NB4 (cell line): Measurements from ENCODE around the gene TRIM39.

Experiments
- DNase-seq: peaks from one replicate; pipeline ENCODE4 v3.0.0; 2010; ENCODE audit warnings: low read depth
- H3K4me3 ChIP-seq: one replicate; pipeline ENCODE4 v1.5.1; 2011; ENCODE audit warnings: mild to moderate bottlenecking, low read depth, low read length, moderate library complexity
- MYC ChIP-seq: IDR thresholded peaks from 2 replicates; pipeline ENCODE4 v1.6.1; 2011; ENCODE audit warnings: low read depth, low read length
- POLR2A ChIP-seq: IDR thresholded peaks from 2 replicates; pipeline ENCODE4 v1.6.1; 2011; ENCODE audit warnings: mild to moderate bottlenecking; ENCODE audit not compliant: insufficient read length; ENCODE audit errors: extremely low read depth
- TF ChIP-seq, protein P1 (sequence below): IDR thresholded peaks from one replicate; pipeline ENCODE4 v1.5.1; 2012; ENCODE audit warnings: low read depth, low read length
- TF ChIP-seq, protein P2 (sequence below): IDR thresholded peaks from 2 replicates; pipeline ENCODE4 v1.6.1; 2011; ENCODE audit warnings: low read depth, low read length

The TRIM39 gene

DNA sequence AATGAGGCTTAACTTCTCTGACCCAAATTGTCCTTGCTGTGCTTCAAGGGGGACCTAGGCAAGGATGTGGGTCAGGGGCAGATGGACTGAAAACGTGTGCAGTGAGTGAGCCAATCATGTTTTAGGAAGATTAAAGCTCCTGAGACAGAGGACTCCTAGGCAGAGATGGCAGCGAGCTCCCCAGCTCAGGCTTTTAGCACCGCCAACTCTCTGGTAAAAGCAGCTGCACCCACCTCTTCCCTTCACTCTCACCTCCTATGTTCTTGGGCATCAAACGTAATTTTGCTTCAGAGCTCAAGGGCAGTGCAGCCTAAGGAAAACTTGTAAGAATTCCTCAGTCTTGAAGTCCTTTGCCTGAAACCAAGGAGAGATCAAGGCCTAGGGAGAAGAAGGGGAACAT, 28.6 kb downstream of the TRIM39 start:
- no peak for DNase-seq
- TF ChIP-seq, protein P1, sequence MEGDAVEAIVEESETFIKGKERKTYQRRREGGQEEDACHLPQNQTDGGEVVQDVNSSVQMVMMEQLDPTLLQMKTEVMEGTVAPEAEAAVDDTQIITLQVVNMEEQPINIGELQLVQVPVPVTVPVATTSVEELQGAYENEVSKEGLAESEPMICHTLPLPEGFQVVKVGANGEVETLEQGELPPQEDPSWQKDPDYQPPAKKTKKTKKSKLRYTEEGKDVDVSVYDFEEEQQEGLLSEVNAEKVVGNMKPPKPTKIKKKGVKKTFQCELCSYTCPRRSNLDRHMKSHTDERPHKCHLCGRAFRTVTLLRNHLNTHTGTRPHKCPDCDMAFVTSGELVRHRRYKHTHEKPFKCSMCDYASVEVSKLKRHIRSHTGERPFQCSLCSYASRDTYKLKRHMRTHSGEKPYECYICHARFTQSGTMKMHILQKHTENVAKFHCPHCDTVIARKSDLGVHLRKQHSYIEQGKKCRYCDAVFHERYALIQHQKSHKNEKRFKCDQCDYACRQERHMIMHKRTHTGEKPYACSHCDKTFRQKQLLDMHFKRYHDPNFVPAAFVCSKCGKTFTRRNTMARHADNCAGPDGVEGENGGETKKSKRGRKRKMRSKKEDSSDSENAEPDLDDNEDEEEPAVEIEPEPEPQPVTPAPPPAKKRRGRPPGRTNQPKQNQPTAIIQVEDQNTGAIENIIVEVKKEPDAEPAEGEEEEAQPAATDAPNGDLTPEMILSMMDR: no peak
- TF ChIP-seq MYC (no peak), POLR2A (no peak)
- TF ChIP-seq, protein P2, sequence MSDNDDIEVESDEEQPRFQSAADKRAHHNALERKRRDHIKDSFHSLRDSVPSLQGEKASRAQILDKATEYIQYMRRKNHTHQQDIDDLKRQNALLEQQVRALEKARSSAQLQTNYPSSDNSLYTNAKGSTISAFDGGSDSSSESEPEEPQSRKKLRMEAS: no peak
- no peak overlapping the region for H3K4me3 ChIP-seq

DNA sequence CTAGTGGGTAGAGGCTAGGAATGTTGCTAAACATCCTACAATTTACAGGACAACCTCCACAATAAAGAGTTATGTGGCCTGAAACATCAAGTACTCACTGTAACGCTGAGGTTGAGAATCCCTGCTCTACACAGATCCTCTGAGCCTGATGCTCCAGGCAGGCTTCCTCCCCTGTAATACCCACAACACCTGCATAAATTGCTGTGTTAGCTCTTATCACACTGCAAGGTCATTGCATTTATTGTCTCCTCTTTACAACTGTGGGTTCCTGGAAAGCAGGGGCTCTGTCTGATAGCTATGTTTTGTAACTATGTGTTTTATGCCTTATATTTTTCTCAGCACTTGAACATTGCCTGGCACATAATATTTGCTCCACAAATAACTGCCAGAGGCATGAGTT, 29.8 kb downstream of the TRIM39 start:
- DNase-seq: no peak
- H3K4me3 ChIP-seq: no peak overlapping the region
- TF ChIP-seq, protein P2: no peak
- TF ChIP-seq POLR2A (no peak), MYC (no peak)
- TF ChIP-seq, protein P1: no peak

DNA sequence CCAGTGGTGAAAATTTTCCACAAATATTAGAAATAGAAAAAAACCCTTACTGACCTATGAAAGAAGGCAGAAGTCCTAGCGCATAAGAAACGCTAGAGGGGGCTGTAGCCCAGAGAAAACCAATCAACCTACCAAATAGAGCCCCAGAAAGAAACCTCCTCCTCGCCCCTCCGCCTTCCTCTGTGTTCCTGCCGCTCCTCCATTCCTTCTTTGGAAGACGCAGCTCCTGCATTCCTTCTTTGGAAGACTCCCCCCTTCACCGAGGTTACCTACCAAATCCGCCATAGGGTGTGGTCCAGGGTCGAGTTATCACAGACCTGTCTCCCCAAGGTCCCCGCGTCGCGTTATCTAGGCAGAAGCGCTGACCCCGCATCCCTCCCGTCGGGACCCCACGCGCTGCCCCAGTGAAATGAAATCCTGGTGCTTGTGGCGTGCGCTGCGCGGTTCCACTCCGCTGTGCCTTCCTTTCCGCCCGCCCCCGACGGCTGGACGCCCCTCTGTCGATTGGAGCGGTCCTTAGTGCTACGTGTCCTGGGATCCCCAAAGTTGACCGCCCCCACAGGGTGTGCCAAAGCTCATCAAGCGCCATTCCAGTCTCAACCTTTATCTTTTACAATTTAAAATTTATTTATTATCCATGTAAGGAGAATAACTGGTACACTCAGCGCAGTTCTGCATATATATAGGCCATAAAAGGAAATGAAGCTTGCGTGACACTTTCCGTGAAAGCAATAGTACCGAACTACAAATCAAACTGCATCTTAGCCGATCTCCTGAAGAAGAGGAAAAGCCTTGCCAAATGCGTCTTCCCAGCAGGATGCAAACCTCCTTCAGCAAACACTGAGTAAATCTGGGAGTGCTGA, 31.2 kb downstream of the TRIM39 start:
- peak; percentile 75 for DNase-seq
- TF ChIP-seq POLR2A: no peak
- TF ChIP-seq, protein P1: peak; percentile 87
- H3K4me3 ChIP-seq: no peak overlapping the region

DNA sequence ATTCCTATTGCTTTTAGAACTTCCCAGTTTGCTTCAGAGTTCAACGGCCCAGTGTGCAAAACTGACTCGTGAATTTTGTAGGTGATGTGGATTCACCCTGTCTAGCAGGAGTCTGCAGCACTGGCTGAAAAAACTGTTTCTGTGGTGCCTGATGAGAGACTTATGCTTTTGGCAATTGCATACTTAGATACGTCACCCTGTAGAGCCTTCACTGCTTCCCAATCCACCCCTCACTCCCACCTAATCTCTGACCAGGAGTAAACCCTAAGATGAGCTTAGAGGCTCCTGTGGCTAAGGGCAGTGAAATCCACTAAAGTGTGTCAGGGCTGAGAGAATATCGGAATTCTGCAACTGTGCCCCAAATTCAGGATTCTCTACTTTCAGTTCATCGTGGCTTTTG, 32.5 kb downstream of the TRIM39 start:
- no peak for DNase-seq
- TF ChIP-seq MYC (no peak), POLR2A (no peak)
- TF ChIP-seq, protein P2: no peak
- TF ChIP-seq, protein P1: no peak
- H3K4me3 ChIP-seq: no peak overlapping the region

DNA sequence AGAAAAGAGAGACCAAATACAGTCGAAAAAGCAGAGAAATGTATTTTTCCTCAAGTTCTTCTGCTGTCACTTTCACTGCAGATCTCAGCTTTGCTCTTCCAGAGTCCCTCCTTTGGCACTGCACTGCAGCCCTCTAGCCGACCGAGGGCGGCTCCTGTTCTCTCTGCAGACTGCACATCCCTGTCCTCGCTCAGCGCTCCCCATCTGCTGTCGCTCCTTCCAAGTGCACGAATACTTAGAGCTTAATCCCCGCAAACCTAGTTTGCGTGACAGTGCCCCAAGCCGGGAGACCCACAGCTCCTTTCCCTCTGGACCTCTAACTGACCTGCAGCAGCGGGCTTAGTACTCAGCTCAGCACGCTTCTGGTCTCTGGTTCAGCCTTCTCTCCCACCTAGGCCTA, 33.4 kb downstream of the TRIM39 start:
- TF ChIP-seq, protein P1: no peak
- TF ChIP-seq MYC (no peak), POLR2A (no peak)
- H3K4me3 ChIP-seq: no peak overlapping the region
- DNase-seq: no peak

DNA sequence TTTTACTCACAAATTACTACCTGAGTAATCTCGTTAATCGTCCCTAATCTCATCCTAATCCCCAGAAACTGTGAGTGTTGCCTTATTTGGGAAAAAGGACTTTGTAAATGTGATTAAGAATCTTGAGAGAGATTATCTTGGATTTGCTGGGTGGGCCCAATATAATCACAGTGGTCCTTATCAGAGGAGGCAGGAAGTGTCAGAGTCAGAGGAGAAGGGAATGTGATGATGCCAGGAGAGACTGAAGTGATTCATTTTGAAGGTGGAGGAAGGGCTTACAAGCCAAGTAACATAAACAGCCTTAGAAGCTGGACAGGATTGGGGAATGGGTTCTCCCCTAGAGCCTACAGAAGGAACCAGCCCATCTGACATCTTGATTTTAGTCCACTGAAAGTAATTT, 34.9 kb downstream of the TRIM39 start:
- DNase-seq: no peak
- TF ChIP-seq, protein P2: no peak
- TF ChIP-seq MYC (no peak), POLR2A (no peak)
- TF ChIP-seq, protein P1: no peak
- no peak overlapping the region for H3K4me3 ChIP-seq
